SJCRH30 (cell line): Measurements from ENCODE around the gene URB1. TPM values are rescaled to one million over a fixed set of nuclear protein-coding genes. Genes with fewer than 3 reads are reported as not detected.

ENCODE experiments used
- total RNA-seq: library from RNA; depleted of rRNA; stranded (reverse); fragments of >200 nt; shearing (Covaris generic); gene quantifications from 2 replicates; pipeline ENCODE4 v1.2.3, GENCODE V29; 2014; rRNA removed

Gene URB1
- total RNA-seq, 1 experiment from 2014 or later: 21.8 TPM

Other genes starting within 250 kb of the URB1 start
- gene MIS18A, start 114.0 kb downstream of the URB1 start, total RNA-seq: 40.9 and 48.0 TPM in 2 replicates
- gene MRAP, start 94.2 kb downstream of the URB1 start, total RNA-seq: not detected in 2 replicates
- 0.10 and 0.13 TPM in 2 replicates for gene EVA1C, start 19.7 kb upstream of the URB1 start, total RNA-seq
- not detected in 2 replicates for gene TCP10L, start 192.5 kb upstream of the URB1 start, total RNA-seq
- 35.4 and 37.2 TPM in 2 replicates for gene CFAP298, start 219.4 kb upstream of the URB1 start, total RNA-seq